HFF-Myc (cell line): ENCODE data around the gene DESI2.

Experiments
- DNase-seq: peaks from one replicate; pipeline ENCODE4 v3.0.0-alpha.2; 2011; ENCODE audit warnings: low read depth; ENCODE audit errors: extremely low read depth
- H3K4me3 ChIP-seq: replicated peaks from 2 replicates; pipeline ENCODE4 v1.5.1; 2011; ENCODE audit warnings: low read depth, mild to moderate bottlenecking, control low read depth, low read length
- TF ChIP-seq, protein P1 (sequence below): IDR thresholded peaks from 2 replicates; pipeline ENCODE4 v1.5.1; 2012; ENCODE audit warnings: mild to moderate bottlenecking, low read depth, low read length, control low read depth; ENCODE audit errors: missing control alignments

Gene DESI2

DNA sequence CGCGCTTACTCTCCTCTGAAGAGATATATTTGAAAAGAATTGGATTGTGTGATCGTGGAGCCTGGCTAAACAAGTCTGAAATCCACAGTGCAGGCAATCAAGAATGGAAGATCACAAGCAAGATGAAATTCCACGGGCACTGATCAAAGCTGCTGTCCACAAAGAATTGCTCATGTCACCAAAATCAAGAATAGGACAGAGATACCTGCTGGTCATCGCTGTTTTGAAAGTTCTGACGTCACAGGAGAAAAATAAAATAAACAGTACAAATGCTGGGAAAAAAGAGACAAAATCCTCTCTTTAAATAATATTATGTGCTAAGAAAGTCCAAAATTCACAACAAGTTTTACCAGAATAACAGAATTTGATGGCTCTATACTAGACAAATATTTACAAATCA is 12.0 kb upstream of the DESI2 start:
- DNase-seq = no peak
- TF ChIP-seq, protein P1, sequence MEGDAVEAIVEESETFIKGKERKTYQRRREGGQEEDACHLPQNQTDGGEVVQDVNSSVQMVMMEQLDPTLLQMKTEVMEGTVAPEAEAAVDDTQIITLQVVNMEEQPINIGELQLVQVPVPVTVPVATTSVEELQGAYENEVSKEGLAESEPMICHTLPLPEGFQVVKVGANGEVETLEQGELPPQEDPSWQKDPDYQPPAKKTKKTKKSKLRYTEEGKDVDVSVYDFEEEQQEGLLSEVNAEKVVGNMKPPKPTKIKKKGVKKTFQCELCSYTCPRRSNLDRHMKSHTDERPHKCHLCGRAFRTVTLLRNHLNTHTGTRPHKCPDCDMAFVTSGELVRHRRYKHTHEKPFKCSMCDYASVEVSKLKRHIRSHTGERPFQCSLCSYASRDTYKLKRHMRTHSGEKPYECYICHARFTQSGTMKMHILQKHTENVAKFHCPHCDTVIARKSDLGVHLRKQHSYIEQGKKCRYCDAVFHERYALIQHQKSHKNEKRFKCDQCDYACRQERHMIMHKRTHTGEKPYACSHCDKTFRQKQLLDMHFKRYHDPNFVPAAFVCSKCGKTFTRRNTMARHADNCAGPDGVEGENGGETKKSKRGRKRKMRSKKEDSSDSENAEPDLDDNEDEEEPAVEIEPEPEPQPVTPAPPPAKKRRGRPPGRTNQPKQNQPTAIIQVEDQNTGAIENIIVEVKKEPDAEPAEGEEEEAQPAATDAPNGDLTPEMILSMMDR = no peak

GRCh38 chr1:244642526-244642925 is 10.4 kb upstream of the DESI2 start:
- no peak for DNase-seq
- TF ChIP-seq, protein P1 = no peak
- no peak overlapping the region for H3K4me3 ChIP-seq

More for the DNA sequence above, 12.0 kb upstream of the DESI2 start:
- H3K4me3 ChIP-seq = no peak overlapping the region

DNA sequence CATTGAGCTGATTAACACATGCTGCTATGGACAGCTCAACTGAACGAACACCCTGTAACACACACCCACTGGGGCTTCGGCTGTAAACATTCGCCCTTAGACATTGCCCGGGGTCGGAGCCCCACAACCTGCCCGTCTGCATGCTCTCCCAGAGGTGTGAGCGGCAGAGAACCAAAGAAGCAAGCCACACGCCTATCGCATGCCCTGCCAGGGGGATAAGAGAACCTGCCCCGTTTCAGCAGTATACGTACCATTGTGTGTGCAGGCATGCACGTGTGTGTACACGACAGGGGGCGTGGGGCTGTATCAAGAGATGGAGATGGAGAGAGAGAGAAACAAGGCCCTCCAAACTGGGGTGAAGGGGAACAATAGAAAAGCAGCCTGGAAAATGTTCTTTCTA is 9.9 kb upstream of the DESI2 start:
- no peak overlapping the region for H3K4me3 ChIP-seq
- DNase-seq = no peak
- TF ChIP-seq, protein P1 = no peak

- TF ChIP-seq, protein P1 = no peak
- no peak for DNase-seq
Observed at GRCh38 chr1:244645414-244645813, 7.5 kb upstream of the DESI2 start.

DNA sequence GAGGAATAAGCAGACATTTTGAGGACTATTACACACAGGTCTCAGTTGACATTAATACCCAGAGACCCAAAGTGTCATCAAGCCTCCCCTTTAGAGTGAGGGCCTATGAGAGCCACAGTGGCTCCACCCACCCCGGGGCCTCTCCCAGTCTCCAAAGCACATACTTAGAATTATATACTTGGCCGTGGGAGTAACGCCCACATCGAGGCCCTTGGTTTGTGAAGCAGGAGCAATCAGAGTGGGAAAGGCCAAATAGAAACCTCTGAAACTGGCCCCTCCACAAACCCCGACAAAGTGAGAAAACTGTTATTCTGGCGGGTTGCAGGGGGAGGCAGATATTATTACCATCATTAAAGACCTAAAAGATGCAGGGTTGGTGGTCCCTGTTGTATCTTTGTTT is 7.0 kb upstream of the DESI2 start:
- TF ChIP-seq, protein P1 = no peak
- H3K4me3 ChIP-seq = no peak overlapping the region
- no peak for DNase-seq

More at GRCh38 chr1:244645414-244645813, 7.5 kb upstream of the DESI2 start:
- no peak overlapping the region for H3K4me3 ChIP-seq

DNA sequence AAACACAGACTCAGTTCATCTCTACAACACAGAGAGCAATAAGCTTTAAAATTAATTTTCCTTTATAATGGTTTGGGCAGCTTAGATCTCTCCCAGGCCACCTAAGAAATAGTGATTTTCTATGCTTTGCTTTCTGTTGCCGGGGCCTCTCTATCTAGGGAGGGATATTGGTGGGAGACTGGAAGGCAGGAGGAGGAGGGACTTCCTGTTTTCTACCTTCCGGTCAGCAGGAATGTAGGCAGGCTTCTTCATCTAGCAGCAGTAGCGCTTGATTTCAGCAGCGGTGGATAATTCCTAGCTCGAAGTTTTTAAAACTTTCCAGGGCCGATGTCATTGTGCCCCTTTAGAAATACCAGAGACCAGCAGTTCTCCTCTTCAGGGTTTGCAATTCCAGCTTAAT is 5.1 kb upstream of the DESI2 start:
- no peak for DNase-seq
- TF ChIP-seq, protein P1 = no peak
- H3K4me3 ChIP-seq = no peak overlapping the region

- DNase-seq = no peak
- TF ChIP-seq, protein P1 = no peak
- H3K4me3 ChIP-seq = peak overlapping the region; percentile 93
Observed at GRCh38 chr1:244651956-244652622, 837 bp upstream of the DESI2 start.
